H7 (cell line): ENCODE data around the gene FAM83G. TPM values are rescaled to one million over a fixed set of nuclear protein-coding genes. Genes with fewer than 3 reads are reported as not detected.

ENCODE experiments used
- DNase-seq: peaks from one replicate; pipeline ENCODE4 v3.0.0; 2012
- H3K27me3 ChIP-seq: 2 replicates; pipeline ENCODE4 v1.6.0; 2011; ENCODE audit warnings: mild to moderate bottlenecking, low read length; ENCODE audit not compliant: control insufficient read depth, insufficient read depth
- H3K36me3 ChIP-seq: replicated peaks from 2 replicates; pipeline ENCODE4 v1.5.1; 2011; ENCODE audit warnings: low read length; ENCODE audit not compliant: control insufficient read depth, insufficient read depth
- H3K4me3 ChIP-seq: 2 replicates; pipeline ENCODE4 v1.5.1; 2011; ENCODE audit warnings: low read depth, mild to moderate bottlenecking, control low read depth, low read length, moderate library complexity; ENCODE audit not compliant: insufficient read depth
- total RNA-seq: library from RNA; depleted of rRNA; stranded (reverse); fragments of >200 nt; shearing (Covaris generic); gene quantifications from 2 replicates; pipeline ENCODE4 v1.2.3, GENCODE V29; 2014

Gene FAM83G
- total RNA-seq, 1 experiment from 2014 or later, result 40.6 TPM

DNA sequence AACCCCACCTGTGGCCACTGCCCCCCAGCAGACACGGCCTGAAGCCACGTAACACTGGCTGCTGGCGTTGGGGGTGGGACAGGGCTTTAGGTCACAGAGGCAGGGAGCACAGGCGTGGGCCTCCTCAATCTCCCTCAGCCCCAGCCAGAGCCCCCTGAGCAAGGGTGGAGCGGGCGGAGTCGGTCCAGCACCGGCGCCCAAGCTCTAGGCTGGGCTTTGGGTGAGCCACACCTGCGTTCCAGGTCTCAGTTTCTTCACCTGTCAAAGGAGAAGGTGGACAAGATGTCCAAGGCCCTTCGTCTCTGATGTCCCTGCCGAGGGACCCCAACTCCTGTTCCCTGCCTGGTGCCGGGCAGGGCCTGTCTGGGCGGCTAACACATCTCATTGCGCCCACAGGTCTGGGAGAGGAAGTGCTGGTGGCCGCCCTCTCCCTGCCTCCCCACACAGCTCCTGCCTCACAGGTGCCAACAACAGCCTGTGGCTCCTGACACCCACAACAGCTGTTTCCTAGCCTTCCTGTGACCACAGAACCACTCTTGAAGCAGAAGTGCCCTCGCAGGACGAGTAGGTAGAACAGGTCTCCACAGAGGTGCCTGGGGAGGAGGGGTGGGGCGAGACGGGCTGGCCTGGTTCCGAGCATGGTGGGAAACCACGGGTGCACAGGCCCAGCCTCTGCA, 12.0 kb downstream of the FAM83G start:
- Histone ChIP-seq H3K4me3 (no peak overlapping the region), H3K27me3 (no peaks in the 10 kb centered on the region), H3K36me3 (peaks cover 11% of the 10 kb centered on the region)
- DNase-seq, result no peak

DNA sequence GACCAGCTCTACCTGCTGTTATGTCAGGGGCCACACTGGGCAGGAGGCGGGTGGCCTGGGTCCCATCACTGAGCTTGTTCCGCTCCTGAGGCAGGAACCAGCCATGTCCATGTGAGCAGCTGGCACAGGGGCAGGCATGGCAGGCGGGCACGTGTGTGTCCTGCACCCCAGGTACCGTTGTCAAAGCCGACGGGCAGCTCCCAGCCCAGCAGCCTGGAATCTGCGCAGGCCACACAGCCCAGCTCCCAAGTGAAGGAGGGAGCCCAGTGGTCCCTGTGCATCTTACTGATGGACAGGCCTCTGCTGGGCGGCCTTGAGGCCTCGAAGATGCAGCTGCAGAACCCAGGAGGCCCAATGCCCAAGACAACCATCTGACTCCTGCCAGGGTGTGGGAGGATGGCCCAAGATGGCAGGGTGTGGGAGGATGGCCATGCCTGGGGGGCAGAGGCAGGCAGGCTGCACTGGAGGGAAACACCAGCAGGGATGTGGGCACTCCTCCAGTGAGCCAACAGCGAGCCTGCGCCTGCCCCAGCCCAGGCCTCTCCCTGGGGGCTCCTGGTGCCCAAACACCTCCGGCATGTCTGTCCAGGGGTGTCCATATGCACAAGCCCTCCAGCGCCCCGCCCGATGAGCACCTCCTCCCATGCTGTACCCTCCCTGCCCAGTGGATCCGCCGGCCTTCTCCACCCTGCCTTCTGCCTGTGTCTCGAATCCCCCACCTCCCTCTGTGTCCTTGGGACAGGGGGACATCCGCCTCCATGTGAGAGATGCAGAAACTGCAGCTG, 12.8 kb downstream of the FAM83G start:
- DNase-seq, result no peak
- Histone ChIP-seq H3K36me3 (peaks cover 10% of the 10 kb centered on the region), H3K27me3 (no peaks in the 10 kb centered on the region), H3K4me3 (no peak overlapping the region)

DNA sequence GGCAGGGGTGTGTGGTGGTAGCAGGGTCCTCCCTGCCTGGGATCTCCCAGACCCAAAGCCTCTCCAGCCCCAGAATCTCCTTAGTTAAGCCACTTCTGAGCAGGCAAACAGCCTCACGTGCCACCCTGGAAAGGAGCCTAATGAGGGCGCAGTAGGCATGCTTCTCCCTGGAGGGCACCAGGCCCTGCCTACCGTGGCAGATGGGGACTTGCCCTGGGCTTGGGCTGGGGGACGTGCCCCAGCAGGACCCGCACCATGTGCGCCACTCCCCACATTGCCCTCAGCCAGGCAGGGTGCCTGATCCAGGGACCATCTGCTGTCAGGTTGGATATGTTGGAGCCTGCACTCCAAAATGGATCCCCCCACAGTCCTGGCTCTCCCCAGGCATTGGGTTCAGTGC, 14.2 kb downstream of the FAM83G start:
- H3K27me3 ChIP-seq, result no peaks in the 10 kb centered on the region
- H3K36me3 ChIP-seq, result peaks cover 12% of the 10 kb centered on the region
- no peak overlapping the region for H3K4me3 ChIP-seq
- DNase-seq, result no peak

DNA sequence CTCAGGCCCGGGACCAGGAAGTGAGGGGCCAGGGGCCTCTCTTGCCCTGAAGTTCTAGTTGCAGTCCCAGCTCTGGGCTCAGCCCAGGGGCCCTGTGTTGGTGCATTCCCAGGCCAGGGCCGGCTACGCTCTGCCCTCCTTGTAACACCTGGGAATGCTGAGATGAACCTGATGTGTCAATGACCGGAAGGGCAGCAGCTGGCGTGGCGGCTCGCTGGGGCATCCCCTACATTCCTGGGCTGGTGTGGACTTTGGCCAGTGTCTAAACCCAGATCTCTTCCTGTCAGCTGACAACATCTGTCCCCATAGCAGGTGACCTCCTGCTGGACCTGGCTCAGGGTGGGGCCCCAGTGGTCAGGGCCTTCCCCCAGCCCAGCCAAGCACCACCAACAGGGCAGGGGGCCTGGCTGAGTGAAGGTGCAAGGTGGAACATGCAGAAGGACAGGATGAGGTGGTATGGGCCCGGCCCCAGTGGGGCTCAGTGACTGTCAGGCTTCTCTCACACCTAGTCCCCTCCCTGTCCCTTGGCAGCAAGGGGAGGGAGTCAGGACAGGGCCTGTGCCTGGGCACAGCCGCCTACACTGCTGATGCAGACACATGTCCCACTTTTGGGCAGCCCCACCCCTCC, 15.9 kb downstream of the FAM83G start:
- Histone ChIP-seq H3K27me3 (no peaks in the 10 kb centered on the region), H3K4me3 (no peak overlapping the region), H3K36me3 (peaks cover 14% of the 10 kb centered on the region)
- DNase-seq, result no peak

DNA sequence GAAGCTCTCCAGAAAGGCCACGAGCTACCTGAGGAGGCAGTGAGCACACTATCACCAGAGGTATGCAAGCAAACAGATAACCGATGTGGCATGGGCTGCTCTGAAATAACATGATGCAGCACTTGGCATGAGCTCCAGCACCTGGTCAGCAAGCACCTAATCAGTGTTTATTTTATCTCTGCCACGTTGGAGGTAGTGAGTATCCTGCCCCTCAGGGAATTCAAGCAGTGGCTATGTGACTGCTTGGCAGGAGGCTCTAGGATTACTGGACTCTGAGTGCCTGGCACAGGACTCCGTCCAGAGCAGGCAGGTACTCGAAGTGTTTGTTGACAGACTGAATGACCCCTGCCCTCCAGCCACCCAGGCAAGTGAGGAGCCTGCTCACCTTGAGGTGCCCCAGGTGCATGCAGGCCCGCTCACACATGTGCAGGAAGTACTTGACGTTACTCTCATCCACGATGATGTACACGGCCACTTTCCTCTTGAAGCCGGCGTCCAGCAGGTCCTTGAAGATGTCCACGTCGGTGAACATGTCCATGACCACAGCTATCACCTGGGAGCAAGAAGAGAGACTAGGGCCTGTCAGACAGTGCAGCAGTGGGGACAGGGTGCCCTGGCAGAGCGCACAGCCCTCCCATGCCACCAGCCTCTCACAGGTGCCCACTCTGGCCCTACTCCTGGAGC, 16.6 kb downstream of the FAM83G start:
- DNase-seq, result no peak
- Histone ChIP-seq H3K36me3 (peaks cover 16% of the 10 kb centered on the region), H3K27me3 (no peaks in the 10 kb centered on the region), H3K4me3 (no peak overlapping the region)

DNA sequence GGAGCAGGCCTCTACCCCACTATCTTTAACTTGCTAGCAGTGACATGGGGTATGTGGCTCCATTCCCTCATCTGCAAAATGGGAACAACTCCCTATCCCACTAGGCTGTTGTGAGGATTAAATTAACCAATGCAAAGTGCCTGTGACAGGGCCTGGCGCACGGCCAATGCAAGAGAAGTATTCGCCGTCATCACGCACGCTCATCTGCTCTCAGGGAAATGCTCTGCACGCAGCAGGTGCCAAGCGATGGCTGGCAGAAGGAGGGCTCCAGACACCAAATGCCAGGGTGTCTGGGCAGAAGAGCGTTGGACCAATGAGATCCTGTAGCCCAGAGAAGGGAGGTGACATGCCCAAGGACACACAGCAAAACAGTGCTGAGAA, 17.3 kb downstream of the FAM83G start:
- no peaks in the 10 kb centered on the region for H3K27me3 ChIP-seq
- H3K36me3 ChIP-seq, result peaks cover 16% of the 10 kb centered on the region
- DNase-seq, result no peak
- H3K4me3 ChIP-seq, result no peak overlapping the region

DNA sequence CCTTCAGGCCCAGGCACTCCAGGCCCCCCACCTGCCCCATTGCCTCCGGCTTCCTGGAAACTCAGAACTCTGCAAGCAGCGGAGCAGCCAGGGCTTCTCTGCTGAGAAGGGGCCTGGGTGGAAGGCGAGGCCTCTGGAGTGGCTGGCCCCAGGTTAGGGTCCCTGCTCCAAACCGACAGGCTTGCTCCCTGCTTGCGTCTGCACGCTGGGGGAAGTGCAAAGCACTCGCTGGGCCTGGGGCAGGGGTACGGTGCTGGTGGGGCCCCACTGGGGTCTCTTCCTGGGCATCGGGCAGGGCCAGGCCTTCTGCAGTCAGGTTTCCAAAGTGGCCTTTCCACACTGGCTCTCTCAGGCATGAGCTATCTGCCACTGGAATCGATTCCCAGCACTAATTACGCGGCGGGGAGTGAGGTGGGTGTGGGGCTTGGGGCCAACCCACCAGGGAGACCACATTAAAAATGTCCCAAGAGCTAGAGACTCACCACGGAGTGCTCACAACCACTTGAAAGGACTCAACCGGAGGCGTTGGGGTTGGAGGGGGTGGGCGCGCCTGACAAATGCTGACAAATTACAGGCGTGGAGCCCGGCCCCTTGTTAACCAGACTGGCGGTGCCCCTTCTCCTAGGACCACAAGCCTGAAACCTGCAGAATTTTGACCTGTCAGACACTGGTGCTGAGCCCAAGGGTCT, 17.9 kb downstream of the FAM83G start:
- Histone ChIP-seq H3K36me3 (peaks cover 16% of the 10 kb centered on the region), H3K27me3 (no peaks in the 10 kb centered on the region), H3K4me3 (no peak overlapping the region)
- no peak for DNase-seq

DNA sequence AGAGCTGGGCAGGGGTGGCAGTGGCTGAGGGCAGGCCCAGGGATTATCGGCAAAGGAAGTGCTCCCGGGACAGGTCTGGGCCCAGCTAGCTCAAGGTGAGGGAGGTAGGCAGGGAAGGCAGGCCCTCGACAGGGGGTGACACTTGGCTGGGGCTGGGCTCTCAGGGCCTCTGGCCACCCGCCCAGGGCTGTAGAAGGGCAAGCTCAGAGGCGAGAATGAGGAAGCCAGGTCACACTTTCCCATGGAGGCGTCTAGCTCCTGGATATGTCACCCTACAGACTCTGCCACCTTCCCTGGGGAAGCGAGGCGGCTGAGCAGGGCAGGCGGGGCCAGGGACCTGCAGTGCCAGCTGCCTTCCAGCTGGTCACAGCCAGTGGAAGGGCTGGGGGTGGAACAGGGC, 19.1 kb downstream of the FAM83G start:
- Histone ChIP-seq H3K27me3 (no peaks in the 10 kb centered on the region), H3K4me3 (no peak overlapping the region), H3K36me3 (peaks cover 16% of the 10 kb centered on the region)
- DNase-seq, result no peak

DNA sequence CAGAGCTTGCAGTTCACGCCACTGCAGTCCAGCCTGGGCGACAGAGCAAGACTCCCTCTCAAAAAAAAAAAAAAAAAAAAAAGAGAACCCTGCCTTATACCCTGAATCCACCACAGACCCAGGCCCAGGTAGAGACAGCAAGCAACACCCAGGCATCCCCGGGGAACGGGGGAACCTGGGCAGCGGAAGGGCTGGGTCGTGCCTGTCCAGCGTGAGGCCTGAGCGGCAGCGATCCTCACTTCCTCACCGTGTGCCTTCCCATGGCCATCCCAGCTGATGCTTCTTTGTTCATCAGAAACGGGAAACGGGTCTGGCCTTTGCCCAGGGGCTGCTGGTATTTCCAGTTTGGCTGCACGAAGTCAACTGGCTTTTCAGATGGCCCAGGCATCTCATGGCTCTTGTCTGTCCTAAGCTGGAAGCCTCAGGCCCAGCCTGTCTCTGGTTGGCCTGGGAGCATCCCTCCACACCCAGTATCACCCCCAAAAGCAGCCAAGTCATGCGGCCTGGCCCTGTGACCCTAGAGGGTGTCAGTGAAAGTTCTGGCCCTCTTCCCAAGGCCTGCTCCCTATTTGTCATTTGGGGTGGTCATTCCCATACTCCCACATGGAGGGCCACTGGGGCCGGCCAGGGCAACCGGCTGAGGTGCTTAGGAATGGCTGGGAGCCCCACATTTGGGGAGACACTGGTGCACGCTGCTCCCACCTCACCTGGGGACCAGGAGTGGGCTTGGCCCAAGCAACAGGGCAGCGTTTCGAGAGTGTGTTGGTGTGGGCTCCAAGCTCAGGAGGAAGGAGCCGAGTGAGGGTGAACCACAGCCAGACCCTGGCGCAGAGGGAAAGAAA, 20.1 kb downstream of the FAM83G start:
- DNase-seq, result no peak
- Histone ChIP-seq H3K27me3 (no peaks in the 10 kb centered on the region), H3K4me3 (no peak overlapping the region), H3K36me3 (peaks cover 20% of the 10 kb centered on the region)

DNA sequence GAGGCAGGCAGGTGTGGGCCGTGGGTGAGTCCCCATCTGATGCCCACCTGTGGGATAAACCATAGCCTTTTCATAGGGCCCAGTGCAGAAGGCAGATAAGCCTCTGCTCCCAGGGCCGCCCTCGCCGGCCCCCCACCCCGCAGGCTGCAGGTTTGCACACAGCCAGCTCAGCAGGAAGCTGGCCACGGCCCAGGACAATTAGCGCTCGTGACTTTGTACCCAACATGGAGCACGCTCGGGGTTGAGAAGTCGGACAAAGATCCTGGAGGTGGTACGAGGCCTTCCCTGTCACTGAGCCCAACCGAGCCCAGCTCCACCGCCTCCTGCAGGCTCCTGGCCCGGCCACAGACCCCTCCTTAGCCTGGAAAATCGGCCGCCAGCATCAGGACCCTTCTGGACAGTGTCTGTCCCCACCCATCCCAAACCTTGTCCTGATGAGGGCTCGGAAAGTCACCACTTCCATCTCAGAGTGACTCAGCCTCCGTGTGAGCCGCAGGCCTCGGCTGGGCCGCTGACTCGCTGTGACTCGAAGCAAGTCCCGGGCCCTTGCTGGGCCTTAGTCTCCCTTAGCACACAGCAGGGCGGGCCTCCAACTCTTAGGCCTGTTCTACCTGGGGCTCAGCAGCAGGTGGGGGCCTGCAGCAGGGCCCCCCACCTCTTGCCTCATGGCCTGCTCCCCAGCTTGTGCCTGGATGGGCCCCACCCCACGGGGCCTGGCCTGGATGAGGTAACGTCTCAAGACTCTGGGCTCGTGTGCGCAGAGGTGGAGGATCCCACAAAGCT, 22.7 kb downstream of the FAM83G start:
- Histone ChIP-seq H3K27me3 (no peaks in the 10 kb centered on the region), H3K4me3 (no peak overlapping the region), H3K36me3 (peaks cover 28% of the 10 kb centered on the region)
- DNase-seq, result peak; percentile 71

DNA sequence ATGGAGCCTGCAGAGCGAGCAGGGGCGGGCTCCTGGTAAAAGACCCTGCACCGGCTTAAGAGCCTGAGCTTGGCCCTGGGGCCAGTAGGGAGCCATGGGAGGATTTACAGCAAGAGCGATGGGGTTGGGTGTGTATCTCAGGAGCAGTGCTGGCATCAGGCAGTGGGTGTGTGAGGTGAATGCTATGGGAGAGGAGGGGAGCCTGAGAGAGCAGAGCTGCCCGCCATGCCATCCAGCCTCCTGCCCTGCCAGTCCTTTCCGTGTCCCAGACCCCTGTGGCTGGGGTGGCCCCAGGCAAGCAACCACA, 23.3 kb downstream of the FAM83G start:
- Histone ChIP-seq H3K36me3 (peaks cover 31% of the 10 kb centered on the region), H3K27me3 (no peaks in the 10 kb centered on the region), H3K4me3 (no peak overlapping the region)
- DNase-seq, result no peak

DNA sequence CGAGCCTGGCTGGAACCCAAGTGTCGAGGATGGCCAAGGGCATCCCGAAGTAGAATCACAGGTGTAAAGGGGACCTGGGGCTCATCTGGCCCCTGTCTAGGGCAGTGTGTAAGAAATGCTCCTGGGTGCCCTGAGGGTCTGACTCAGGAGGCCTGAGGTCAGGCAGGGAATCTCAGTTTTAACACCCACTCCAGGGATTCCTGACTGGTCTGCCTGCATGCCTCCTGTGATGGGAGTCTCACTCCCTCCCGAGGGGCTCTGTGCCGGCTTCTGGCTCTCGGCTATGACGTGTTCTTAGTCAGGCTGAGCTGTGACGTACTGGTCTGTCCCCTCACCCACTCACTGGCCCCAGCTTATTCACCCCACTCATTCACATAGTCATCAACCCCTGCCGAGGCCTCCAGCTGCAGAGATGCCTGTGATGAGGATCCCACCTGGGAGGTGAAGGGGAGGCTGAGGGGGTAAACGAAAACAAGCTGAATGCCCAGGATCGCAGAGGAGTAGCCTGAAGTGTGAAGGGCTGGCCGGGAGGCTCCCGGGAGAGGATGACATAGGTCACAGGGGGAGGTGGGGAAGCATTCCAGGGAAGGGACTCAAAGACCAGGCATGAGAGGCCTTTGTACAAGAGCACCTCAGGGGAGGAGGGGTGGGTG, 23.8 kb downstream of the FAM83G start:
- Histone ChIP-seq H3K27me3 (no peaks in the 10 kb centered on the region), H3K4me3 (no peak overlapping the region), H3K36me3 (peaks cover 32% of the 10 kb centered on the region)
- no peak for DNase-seq

DNA sequence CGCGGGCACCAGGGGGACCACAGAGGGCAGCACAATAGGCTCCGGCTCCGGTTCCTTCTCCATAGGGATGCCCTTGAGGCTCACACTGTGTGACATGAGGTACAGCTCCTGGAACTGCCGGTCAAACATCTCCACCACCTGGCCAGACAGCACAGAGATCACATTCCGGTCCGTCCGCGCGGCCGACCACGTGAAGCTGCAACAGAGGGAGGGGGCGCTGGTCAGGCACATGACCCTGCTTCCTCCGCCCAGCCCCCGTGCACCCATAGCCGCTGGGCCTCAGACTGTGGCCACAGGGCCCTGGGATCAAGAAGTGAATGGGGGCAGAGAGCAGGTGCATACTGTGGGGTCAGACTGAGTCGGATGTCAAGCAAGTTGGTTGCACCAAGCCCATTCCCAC, 25.9 kb downstream of the FAM83G start:
- Histone ChIP-seq H3K36me3 (peaks cover 31% of the 10 kb centered on the region), H3K4me3 (no peak overlapping the region), H3K27me3 (no peaks in the 10 kb centered on the region)
- no peak for DNase-seq
